HCT116 (cell line): Measurements from ENCODE around the gene APP. TPM values are rescaled to one million over a fixed set of nuclear protein-coding genes. Genes with fewer than 3 reads are reported as not detected.

Experiments
- ATAC-seq: fragments of 200-7000 bp; cut with Tn5 transposase; 2 replicates; pipeline ENCODE4 v1.9.1; 2020; ENCODE audit warnings: mild to moderate bottlenecking, moderate library complexity
- BruUV-seq: library from RNA; stranded (reverse); fragments of 400-500 nt; replicated peaks from 2 replicates; lab custom pipeline; 2021; lab: Mats Ljungman, UMichigan
- CTCF ChIA-PET: fragments of 300-600 bp; sonication (Branson Sonifier 250); formaldehyde crosslinking; loops from one replicate; lab custom pipeline; 2021; ENCODE audit warnings: antibody characterized with exemption; lab: Charles Lee
- POLR2A ChIA-PET: fragments of 300-600, 350-600 bp; sonication (Branson Sonifier 250); formaldehyde crosslinking; loops from one replicate; lab custom pipeline; 2021; ENCODE audit warnings: antibody characterized with exemption; lab: Charles Lee
- RAD21 ChIA-PET, 2 experiments: fragments of 300-600 bp; sonication (Branson Sonifier 250); formaldehyde crosslinking; loops; one replicate each; lab custom pipeline; 2023; ENCODE audit warnings: low total read pairs in 2 of 2; ENCODE audit not compliant: uncharacterized antibody in 2 of 2, unreplicated experiment in 2 of 2, low non-redundant PET in 1 of 2; lab: Charles Lee
- DNase-seq: peaks from one replicate; pipeline ENCODE4 v3.0.0-alpha.2; 2010; ENCODE audit warnings: low read depth, low spot score
- H2AFZ ChIP-seq: fragments of 200-600 bp; shearing (Covaris generic), sonication (generic); 2 replicates; pipeline ENCODE4 v1.6.1; 2017; ENCODE audit warnings: low read depth, mixed run types, mixed read lengths, antibody characterized with exemption, low read length; ENCODE audit not compliant: poor library complexity, severe bottlenecking
- H3K27ac ChIP-seq: 2 replicates; pipeline ENCODE4 v1.5.1; 2012; ENCODE audit warnings: low read depth, low read length
- H3K27me3 ChIP-seq: fragments of 200-600 bp; sonication (generic); 2 replicates; pipeline ENCODE4 v1.6.1; 2016; ENCODE audit warnings: mixed run types, low read length, mixed read lengths; ENCODE audit not compliant: insufficient read depth
- H3K36me3 ChIP-seq, 2 experiments: fragments of 200-500 bp in 1 of 2; fragments of 200-600 bp in 1 of 2; sonication (Bioruptor generic) in 1 of 2; sonication (generic) in 1 of 2; 2 replicates each; pipeline versions ENCODE4 v1.5.1 to v1.6.1; 2014 to 2016; ENCODE audit warnings: low read length in 2 of 2, inconsistent platforms in 1 of 2, mixed read lengths in 1 of 2, mixed run types in 1 of 2; ENCODE audit not compliant: insufficient read depth in 2 of 2, control insufficient read depth in 1 of 2
- H3K4me1 ChIP-seq, 2 experiments: fragments of 200-600 bp in 1 of 2; sonication (generic) in 1 of 2; 2 replicates each; pipeline versions ENCODE4 v1.5.1 to v1.6.1; 2012 to 2017; ENCODE audit warnings: low read length in 2 of 2, inconsistent platforms in 1 of 2, mild to moderate bottlenecking in 1 of 2, mixed read lengths in 1 of 2, mixed run types in 1 of 2, moderate library complexity in 1 of 2; ENCODE audit not compliant: insufficient read depth in 2 of 2, control insufficient read depth in 1 of 2
- H3K4me2 ChIP-seq: fragments of 200-600 bp; sonication (generic); 2 replicates; pipeline ENCODE4 v1.6.1; 2017; ENCODE audit warnings: mixed run types, low read length, mixed read lengths
- H3K4me3 ChIP-seq, 2 experiments: fragments of 200-600 bp in 1 of 2; sonication (generic) in 1 of 2; replicated peaks in 1 of 2; 2 replicates each; pipeline ENCODE4 v1.5.1; 2011 to 2016; ENCODE audit warnings: low read length in 2 of 2, control low read depth in 1 of 2, low read depth in 1 of 2, mild to moderate bottlenecking in 1 of 2, mixed read lengths in 1 of 2, mixed run types in 1 of 2
- H3K79me2 ChIP-seq: fragments of 200-600 bp; sonication (generic); 2 replicates; pipeline ENCODE4 v1.6.1; 2017; ENCODE audit warnings: mild to moderate bottlenecking, mixed run types, low read length, moderate library complexity, mixed read lengths; ENCODE audit not compliant: insufficient read depth
- H3K9ac ChIP-seq: fragments of 200-600 bp; sonication (generic); 2 replicates; pipeline ENCODE4 v1.6.1; 2016; ENCODE audit warnings: low read length, mixed read lengths
- H3K9me2 ChIP-seq: fragments of 200-600 bp; sonication (generic), shearing (Covaris generic); 2 replicates; pipeline ENCODE4 v1.6.1; 2017; ENCODE audit warnings: mixed run types, mild to moderate bottlenecking, moderate library complexity; ENCODE audit not compliant: insufficient read depth
- H3K9me3 ChIP-seq, 2 experiments: fragments of 200-500 bp in 1 of 2; fragments of 200-600 bp in 1 of 2; sonication (Bioruptor generic) in 1 of 2; sonication (generic) in 1 of 2; 2 replicates each; pipeline ENCODE4 v1.6.1; 2014 to 2017; ENCODE audit warnings: low read length in 2 of 2, mixed read lengths in 2 of 2, inconsistent platforms in 1 of 2, low read depth in 1 of 2, mild to moderate bottlenecking in 1 of 2, mixed run types in 1 of 2, moderate library complexity in 1 of 2; ENCODE audit not compliant: control insufficient read depth in 1 of 2, insufficient read depth in 1 of 2
- H4K20me1 ChIP-seq: fragments of 200-600 bp; sonication (generic), shearing (Covaris generic); 2 replicates; pipeline ENCODE4 v1.6.1; 2017; ENCODE audit warnings: mixed run types, mild to moderate bottlenecking, moderate library complexity; ENCODE audit not compliant: insufficient read depth
- CEBPB ChIP-seq: IDR thresholded peaks from 2 replicates; pipeline ENCODE4 v1.6.1; 2012; ENCODE audit warnings: low read depth
- EGR1 ChIP-seq: IDR thresholded peaks from 2 replicates; pipeline ENCODE4 v1.6.1; 2012; ENCODE audit warnings: low read depth
- ELF1 ChIP-seq: IDR thresholded peaks from 2 replicates; pipeline ENCODE4 v1.6.1; 2012; ENCODE audit warnings: low read depth, borderline replicate concordance
- EZH2phosphoT487 ChIP-seq: fragments of 200-600 bp; IDR thresholded peaks from 2 replicates; pipeline ENCODE4 v1.6.1; 2018; ENCODE audit warnings: antibody characterized with exemption, borderline replicate concordance
- FOSL1 ChIP-seq: IDR thresholded peaks from 2 replicates; pipeline ENCODE4 v1.6.1; 2012; ENCODE audit warnings: low read depth
- JUND ChIP-seq: IDR thresholded peaks from 2 replicates; pipeline ENCODE4 v1.6.1; 2012
- RAD21 ChIP-seq: IDR thresholded peaks from 2 replicates; pipeline ENCODE4 v1.6.1; 2012; ENCODE audit warnings: low read depth, mild to moderate bottlenecking
- SRF ChIP-seq: IDR thresholded peaks from 2 replicates; pipeline ENCODE4 v1.6.1; 2012; ENCODE audit warnings: low read depth
- TCF7L2 ChIP-seq: IDR thresholded peaks from 2 replicates; pipeline ENCODE4 v1.7.0; 2011; ENCODE audit warnings: borderline replicate concordance, inconsistent platforms; ENCODE audit not compliant: insufficient read depth, insufficient read length; ENCODE audit errors: extremely low read depth
- YY1 ChIP-seq: IDR thresholded peaks from 2 replicates; pipeline ENCODE4 v1.6.1; 2011; ENCODE audit warnings: low read length, low read depth, moderate library complexity, mild to moderate bottlenecking; ENCODE audit not compliant: insufficient replicate concordance; ENCODE audit errors: extremely low read depth
- ZBTB33 ChIP-seq: IDR thresholded peaks from 2 replicates; pipeline ENCODE4 v1.6.1; 2011; ENCODE audit warnings: mild to moderate bottlenecking, low read length, moderate library complexity; ENCODE audit not compliant: insufficient replicate concordance; ENCODE audit errors: extremely low read depth
- intact Hi-C: fragments of 100-400 bp; cut with micrococcal nuclease; formaldehyde crosslinking; loops from 2 replicates; pipeline ENCODE4 v1.10.0; 2022
- total RNA-seq: library from RNA; stranded (reverse); gene quantifications from one replicate; pipeline ENCODE4 v1.2.1, GENCODE V29; 2021; ENCODE audit not compliant: unreplicated experiment
- TF ChIP-seq, protein P1 (sequence below): IDR thresholded peaks from 2 replicates; pipeline ENCODE4 v1.6.1; 2012; ENCODE audit warnings: low read depth
- TF ChIP-seq, protein P2 (sequence below): IDR thresholded peaks from 2 replicates; pipeline ENCODE4 v1.6.1; 2012

APP gene
- total RNA-seq, 1 experiment from 2014 or later: 267 TPM

GRCh38 chr21:26112975-26113374, 57.6 kb downstream of the APP start:
- H2AFZ ChIP-seq: no peak overlapping the region
- H4K20me1 ChIP-seq: 0 out of 2 replicates have a peak, but pooled peaks cover 11% of the 10 kb centered on the region
- no peak overlapping the region for H3K27ac ChIP-seq
- CTCF ChIA-PET: no interaction called here
- ATAC-seq (no peak), DNase-seq (no peak)
- H3K4me2 ChIP-seq: no peak overlapping the region
- H3K9ac ChIP-seq: no peak overlapping the region
- peaks cover 22 to 24% of the 10 kb centered on the region in 2 experiments; a peak in 3 of 4 replicates for H3K4me1 ChIP-seq
- RAD21 ChIA-PET: no interaction called here
- intact Hi-C loops: no loop called here
- POLR2A ChIA-PET: no interaction called here
- no peaks in the 10 kb centered on the region for H3K27me3 ChIP-seq
- H3K4me3 ChIP-seq: no peak overlapping the region
- no TSS peak for BruUV-seq
- H3K79me2 ChIP-seq: peaks cover 75% of the 10 kb centered on the region
- H3K36me3 ChIP-seq: peaks cover 2 to 7% of the 10 kb centered on the region in 2 experiments; a peak in 2 of 4 replicates
- TF ChIP-seq ZBTB33: no peak
- TF ChIP-seq RAD21: no peak
- TF ChIP-seq TCF7L2: no peak
- TF ChIP-seq YY1: no peak
- no peak for TF ChIP-seq EZH2phosphoT487
- no peak for TF ChIP-seq CEBPB
- TF ChIP-seq SRF: no peak
- no peak for TF ChIP-seq JUND
- no peak for TF ChIP-seq FOSL1
- TF ChIP-seq, protein P1, sequence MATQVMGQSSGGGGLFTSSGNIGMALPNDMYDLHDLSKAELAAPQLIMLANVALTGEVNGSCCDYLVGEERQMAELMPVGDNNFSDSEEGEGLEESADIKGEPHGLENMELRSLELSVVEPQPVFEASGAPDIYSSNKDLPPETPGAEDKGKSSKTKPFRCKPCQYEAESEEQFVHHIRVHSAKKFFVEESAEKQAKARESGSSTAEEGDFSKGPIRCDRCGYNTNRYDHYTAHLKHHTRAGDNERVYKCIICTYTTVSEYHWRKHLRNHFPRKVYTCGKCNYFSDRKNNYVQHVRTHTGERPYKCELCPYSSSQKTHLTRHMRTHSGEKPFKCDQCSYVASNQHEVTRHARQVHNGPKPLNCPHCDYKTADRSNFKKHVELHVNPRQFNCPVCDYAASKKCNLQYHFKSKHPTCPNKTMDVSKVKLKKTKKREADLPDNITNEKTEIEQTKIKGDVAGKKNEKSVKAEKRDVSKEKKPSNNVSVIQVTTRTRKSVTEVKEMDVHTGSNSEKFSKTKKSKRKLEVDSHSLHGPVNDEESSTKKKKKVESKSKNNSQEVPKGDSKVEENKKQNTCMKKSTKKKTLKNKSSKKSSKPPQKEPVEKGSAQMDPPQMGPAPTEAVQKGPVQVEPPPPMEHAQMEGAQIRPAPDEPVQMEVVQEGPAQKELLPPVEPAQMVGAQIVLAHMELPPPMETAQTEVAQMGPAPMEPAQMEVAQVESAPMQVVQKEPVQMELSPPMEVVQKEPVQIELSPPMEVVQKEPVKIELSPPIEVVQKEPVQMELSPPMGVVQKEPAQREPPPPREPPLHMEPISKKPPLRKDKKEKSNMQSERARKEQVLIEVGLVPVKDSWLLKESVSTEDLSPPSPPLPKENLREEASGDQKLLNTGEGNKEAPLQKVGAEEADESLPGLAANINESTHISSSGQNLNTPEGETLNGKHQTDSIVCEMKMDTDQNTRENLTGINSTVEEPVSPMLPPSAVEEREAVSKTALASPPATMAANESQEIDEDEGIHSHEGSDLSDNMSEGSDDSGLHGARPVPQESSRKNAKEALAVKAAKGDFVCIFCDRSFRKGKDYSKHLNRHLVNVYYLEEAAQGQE: no peak
- no peak for TF ChIP-seq EGR1
- TF ChIP-seq, protein P2, sequence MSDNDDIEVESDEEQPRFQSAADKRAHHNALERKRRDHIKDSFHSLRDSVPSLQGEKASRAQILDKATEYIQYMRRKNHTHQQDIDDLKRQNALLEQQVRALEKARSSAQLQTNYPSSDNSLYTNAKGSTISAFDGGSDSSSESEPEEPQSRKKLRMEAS: no peak
- no peak for TF ChIP-seq ELF1
- no peaks in the 10 kb centered on the region for H3K9me3 ChIP-seq
- H3K9me2 ChIP-seq: no peaks in the 10 kb centered on the region
